Stimulated activated CD8-positive, alpha-beta memory T cell treated with anti-CD3 and anti-CD28 coated beads, Interleukin-2, amount 100 ng/mL, for 48 hours (primary cell): ENCODE results near the gene RNF2.
"Not testable (repeated sequence)": the region's sequence is repeated elsewhere in the genome, so short reads cannot be mapped to it uniquely, and the experiment has no call there.

Source experiments
- DNase-seq, 2 donors: peaks; one replicate each; pipeline ENCODE4 v3.0.0-alpha.2; 2020; ENCODE audit warnings: low read depth in 2 of 2

Gene RNF2

GRCh38 chr1:185044981-185045813 lies at the start of gene RNF2:
RNF2 (plus strand) TSS chr1:185045558; CDS start chr1:185087554, 41,996 bp downstream.
- DNase-seq = peak; percentile 72 to 76

GRCh38 chr1:184999974-185000373 lies 45.4 kb upstream of the RNF2 start:
- DNase-seq = not testable (repeated sequence)

GRCh38 chr1:185001312-185001880 lies 44.0 kb upstream of the RNF2 start:
- not testable (repeated sequence) for DNase-seq

- no peak for DNase-seq
Measured at GRCh38 chr1:185008838-185009237, 36.5 kb upstream of the RNF2 start.

- no peak for DNase-seq
Measured at GRCh38 chr1:185010361-185010760, 35.0 kb upstream of the RNF2 start.

- no peak for DNase-seq
Measured at GRCh38 chr1:185014941-185015340, 30.4 kb upstream of the RNF2 start.

- DNase-seq = no peak
Measured at GRCh38 chr1:185015631-185016030, 29.7 kb upstream of the RNF2 start.

- no peak for DNase-seq
Measured at GRCh38 chr1:185016880-185017279, 28.5 kb upstream of the RNF2 start.

- no peak for DNase-seq
Measured at GRCh38 chr1:185017338-185017737, 28.0 kb upstream of the RNF2 start.

- DNase-seq = no peak
Measured at GRCh38 chr1:185017966-185018365, 27.4 kb upstream of the RNF2 start.

GRCh38 chr1:185027252-185027882 lies 18.0 kb upstream of the RNF2 start:
- DNase-seq = no peak

GRCh38 chr1:185033686-185034085 lies 11.7 kb upstream of the RNF2 start:
- DNase-seq = no peak

GRCh38 chr1:185035258-185035657 lies 10.1 kb upstream of the RNF2 start:
- no peak for DNase-seq

GRCh38 chr1:185038813-185039376 lies 6.5 kb upstream of the RNF2 start:
- no peak for DNase-seq

GRCh38 chr1:185039726-185040407 lies 5.5 kb upstream of the RNF2 start:
- no peak for DNase-seq

GRCh38 chr1:185040408-185040735 lies 5.0 kb upstream of the RNF2 start:
- no peak for DNase-seq

GRCh38 chr1:185041742-185042141 lies 3.6 kb upstream of the RNF2 start:
- DNase-seq = no peak

- no peak for DNase-seq
Measured at GRCh38 chr1:185042737-185043136, 2.6 kb upstream of the RNF2 start.

GRCh38 chr1:185044387-185044786 lies 971 bp upstream of the RNF2 start:
- no peak for DNase-seq

- peak in 1 of 2 donors; percentile 17 for DNase-seq
Measured at GRCh38 chr1:185045814-185046492, 595 bp downstream of the RNF2 start.

- DNase-seq = no peak
Measured at GRCh38 chr1:185046668-185047067, 1.3 kb downstream of the RNF2 start.

GRCh38 chr1:185049670-185050069 lies 4.3 kb downstream of the RNF2 start:
- no peak for DNase-seq
